IPS DF 19.7 (cell line): ENCODE data around the gene SELENOO.

Experiments
- DNase-seq: peaks from one replicate; pipeline ENCODE4 v3.0.0-alpha.2; 2013; ENCODE audit warnings: low read depth, low spot score

SELENOO gene

GRCh38 chr22:50217543-50218152 lies 16.8 kb downstream of the SELENOO start:
- no peak for DNase-seq

GRCh38 chr22:50218153-50218995 lies 17.6 kb downstream of the SELENOO start:
- DNase-seq: no peak

- DNase-seq: no peak
These were observed 18.4 kb downstream of the SELENOO start for GRCh38 chr22:50218996-50219727.

- no peak for DNase-seq
These were observed 19.2 kb downstream of the SELENOO start for GRCh38 chr22:50219800-50220602.

DNA sequence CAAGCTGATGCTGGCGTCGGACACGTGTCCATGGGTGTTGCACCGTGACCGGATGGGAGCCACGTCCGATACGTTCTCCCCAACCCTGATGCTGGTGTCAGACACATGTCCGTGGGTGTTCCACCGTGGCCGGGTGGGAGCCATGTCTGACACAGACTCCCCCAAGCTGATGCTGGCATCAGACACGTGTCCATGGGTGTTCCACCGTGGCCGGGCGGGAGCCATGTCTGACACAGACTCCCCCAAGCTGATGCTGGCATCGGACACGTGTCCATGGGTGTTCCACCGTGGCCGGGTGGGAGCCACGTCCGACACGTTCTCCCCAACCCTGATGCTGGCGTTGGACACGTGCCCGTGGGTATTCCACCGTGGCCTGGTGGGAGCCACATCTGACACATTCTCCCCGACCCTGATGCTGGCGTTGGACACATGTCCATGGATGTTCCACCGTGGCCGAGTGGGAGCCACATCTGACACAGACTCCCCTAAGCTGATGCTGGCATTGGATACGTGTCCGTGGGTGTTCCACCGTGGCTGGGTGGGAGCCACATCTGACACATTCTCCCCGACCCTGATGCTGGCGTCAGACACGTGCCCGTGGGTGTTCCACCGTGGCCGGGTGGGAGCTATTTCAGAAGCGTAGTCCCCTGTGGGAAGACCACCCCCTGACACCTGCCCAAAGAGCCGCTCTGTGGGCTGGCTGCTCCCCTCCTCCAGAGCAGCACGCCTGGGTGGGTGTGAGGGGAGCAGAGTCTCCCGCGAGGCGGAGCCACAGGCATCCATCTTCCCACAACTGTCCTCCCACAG lies 20.0 kb downstream of the SELENOO start:
- no peak for DNase-seq

DNA sequence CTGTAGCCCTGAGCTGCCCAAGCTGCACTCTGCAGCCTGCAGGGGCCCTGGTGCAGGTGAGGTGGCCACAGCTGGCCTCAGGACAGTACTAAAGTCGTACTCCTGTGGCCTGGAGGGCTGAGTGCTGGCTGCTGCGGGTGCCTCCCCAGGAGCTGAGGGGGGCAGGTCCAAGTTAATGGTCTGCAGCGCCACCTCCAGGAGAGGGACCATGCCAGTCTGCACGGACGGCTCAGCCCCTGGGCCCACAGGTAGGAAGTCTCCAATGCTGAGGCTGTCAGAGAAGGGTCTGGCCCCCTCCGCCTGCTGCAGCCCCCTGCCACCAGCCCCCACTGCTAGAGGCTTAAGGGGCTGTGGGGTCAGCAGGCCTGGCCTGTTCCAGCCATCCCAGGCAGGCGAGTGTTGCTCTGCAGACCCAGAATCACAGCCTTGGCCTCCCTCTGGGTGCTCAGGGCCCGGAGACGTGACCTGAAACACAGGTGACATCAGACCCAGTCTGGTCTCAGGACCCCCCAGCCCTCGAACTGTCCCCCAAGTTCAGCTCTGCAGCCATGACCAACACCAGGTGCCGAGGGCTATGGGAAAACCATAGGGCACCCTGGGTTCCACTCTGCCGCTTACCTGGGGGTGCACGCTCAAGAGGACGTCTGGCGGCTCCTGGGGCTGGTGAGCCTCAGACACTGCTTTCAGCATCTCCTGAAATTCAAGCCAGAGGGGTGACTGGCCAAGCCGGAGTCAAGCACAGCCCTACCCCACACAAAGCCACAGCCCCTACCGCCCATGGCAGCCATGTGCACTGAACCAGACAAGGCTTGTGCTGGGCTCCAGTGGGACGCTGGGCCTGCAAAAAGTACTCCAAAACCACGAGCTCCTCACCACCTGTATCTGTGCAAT lies 20.8 kb downstream of the SELENOO start:
- no peak for DNase-seq

- no peak for DNase-seq
These were observed 21.7 kb downstream of the SELENOO start for GRCh38 chr22:50222508-50222907.

DNA sequence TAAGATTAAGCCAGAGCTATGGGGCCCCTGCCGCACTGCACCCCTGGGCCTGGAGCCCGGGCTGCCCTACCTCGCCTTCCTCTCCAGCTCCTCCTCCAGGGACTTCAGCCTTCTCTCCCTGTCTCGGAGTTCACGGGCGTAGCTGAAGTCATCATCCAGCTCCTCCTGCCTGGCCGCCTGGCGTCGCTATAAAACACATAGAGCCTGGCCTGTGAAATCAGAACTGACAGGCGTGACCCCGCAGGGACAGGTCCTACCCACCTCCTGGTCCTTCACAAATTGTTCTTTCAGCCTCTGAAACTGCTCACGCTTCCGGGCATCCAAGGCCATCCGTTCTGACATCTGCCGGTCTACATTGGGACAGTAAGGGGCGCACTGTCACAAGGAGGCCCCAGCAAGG lies 23.3 kb downstream of the SELENOO start:
- no peak for DNase-seq

DNA sequence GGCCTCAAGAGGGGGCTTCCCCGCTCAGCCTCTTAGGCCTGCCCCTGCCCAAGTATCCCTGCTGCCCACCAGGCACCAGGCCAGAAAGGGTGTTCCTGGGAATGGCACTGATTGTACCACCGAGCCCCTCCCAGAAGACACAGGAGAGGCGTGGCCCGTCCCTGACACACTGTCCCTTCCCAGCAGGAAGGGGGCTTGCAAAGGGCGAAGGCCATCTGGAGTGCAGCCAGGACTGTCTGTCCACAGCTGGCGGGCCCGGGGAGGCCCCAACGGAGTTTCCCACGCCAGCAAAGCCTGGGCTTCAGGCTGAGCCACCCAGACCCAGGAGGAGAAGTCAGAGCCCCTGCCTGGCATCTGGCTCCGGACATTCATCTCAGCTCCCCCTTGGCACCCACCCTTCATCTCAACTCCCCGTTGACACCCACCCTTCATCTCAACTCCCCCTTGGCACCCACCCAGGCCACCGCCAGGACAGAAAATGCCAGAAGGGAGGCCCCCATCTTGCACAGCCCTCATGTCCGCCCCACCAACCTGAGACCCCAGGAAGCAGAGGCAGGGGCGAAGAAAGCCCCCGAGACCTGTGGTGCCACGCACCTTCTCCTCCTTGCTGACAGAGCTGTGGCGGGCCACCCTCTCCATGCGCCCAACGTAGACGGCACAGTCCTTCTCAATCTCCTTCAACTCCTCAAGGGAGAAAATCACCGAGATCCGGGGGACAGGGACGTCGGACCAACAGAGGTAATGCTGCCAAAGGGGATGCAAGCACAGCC lies 24.6 kb downstream of the SELENOO start:
- no peak for DNase-seq

DNA sequence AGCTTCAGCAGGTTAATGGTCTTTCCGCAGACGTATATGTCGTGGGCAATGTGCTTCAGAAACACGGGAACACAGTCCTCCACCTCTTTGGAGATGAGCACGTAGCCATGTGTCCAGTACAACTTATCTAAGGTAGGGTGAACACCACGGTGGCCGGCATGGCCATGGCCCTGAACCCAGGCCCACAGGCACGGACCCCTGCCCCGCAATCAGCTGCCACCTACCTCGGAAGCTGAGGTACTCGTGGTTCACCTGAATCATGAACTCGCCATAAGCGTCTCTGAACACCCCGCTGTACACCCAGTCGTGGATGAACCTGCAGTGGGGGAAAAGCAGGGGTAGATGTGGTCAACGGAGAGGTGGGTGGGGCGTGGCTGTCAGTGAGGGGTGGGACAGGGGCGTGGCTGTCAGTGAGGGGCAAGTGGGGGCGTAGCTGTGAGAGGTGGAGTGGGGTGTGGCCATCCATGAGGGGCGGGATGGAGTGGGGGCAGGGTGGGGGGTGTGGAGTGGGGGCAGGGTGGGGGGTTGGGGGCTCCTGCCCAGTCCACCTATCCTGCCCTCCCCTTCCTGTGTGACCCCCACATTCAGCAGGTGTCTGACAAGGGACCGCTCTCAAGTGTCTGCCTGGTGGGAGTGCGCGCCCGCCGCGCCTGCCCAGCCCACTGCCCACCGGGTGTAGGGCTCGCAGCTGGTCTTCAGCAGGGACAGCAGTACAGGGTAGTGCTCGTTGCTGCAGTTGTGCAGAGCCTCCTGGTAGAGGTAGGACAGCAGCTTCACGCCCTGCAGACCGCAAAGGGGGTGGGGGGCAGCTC lies 25.5 kb downstream of the SELENOO start:
- DNase-seq: no peak

DNA sequence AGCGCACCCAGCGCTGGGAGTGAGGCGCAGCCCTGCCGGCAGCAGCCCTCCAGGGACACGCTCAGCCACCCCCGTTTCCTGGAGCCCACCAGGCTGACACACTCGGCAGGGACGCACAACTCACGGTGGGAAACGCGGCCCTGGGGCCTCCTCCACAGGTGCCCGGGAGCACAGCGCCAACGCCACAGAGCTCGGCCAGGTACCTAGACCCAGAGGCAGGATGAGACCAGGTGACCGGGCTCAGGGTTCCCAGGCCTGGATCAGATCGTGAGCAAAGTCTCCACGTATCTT lies 26.0 kb downstream of the SELENOO start:
- no peak for DNase-seq

DNA sequence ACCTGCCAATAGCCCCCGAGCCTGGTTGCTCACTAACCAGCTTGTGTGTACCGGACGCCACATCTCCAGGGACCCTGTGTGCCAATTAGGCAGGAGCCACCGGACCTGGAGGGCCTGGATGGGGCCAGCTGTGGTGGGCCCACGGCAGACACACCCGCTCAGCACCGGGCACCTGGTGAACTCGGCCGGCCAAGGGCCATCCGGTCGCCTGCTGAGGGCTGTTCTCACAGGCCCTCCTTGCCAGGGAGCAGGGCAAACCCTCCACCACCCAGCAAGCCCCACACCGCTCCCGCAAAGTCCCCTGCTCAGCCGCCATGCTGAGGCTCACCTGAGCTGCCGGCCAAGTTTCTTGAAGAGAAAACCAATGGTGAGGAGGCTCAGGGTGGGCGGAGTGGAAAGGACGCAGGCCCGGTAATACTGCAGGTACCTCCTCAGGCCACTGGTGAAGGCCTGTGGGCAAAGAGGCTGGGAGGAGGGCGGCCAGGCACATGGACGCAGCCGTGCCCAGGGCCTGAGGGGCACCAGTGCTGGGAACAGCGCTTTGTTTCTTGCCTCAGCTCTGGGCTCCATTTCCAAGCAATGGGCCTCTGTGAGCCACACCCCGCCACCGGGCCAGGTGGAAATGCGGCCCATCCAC lies 26.9 kb downstream of the SELENOO start:
- DNase-seq: no peak

DNA sequence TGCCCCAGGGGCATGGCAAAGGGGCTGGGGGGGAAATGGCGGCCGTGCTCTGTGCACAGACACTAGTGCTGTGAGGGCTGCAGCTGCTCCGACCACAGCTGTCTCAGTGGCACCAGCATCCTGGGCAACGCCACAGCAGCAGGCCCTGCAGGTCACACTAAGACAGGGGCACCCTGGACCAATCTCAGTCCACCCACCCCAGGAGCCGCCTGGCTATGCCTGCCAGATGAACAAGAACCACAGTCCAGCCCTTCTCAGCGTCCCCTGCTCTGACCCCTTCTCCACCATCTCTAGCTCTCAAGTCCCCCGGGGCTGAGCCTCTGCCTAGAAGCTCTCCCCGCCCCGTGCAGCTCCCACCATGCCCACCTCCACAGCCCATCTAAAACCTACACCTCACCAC lies 27.6 kb downstream of the SELENOO start:
- no peak for DNase-seq

- no peak for DNase-seq
These were observed 28.6 kb downstream of the SELENOO start for GRCh38 chr22:50229370-50229769.

DNA sequence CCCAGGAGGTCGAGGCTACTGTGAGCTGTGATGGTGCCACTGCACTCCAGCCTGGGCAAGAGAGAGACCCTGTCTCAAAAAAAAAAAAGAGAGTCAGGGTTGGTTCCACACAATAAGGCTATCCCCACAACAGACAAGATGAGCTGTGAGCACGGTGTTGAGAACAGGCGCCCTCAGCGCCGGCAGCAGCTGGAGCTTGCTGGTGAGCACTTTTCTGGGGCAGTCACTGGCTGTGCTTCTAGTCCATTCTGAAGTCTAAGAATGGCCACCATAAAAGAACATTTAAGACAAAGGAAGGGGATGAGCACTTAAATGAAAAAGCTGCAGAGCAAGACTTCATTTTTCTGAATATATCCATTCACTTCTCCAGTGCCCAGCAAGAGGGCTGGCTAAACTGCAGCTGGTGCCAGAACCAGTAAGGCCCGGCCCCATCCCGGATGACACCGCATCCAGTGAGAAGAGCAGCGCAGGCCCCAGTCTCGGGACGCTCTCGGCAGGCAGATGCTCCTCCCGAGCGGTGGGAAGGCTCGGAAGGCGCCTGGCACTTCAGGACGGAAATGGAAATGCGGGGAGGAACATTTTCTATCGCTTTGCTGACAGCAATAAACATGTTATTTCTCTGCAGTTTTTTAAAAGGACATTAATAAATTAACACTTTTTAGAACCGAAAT lies 31.8 kb downstream of the SELENOO start:
- DNase-seq: no peak

DNA sequence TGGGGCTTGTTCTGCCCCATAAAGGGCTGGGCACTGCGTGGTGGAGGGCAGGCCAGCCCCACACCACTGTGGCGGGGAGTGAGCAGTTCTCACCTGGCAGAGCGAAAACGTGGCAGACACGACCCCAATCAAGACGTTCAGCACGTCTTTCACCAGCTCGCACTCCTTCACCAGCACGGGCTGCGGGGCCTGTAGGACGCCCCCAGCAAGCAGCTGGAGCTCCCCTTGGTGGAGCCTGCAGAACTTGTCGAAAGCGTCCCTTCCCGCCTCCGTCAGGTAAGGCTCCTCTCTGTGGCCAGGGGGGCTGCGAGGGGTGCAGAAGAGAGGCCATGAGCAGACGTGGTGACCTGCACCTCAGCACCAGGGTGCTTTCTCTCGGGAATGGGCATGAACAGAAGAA lies 32.4 kb downstream of the SELENOO start:
- no peak for DNase-seq

GRCh38 chr22:50236731-50237409 lies 36.1 kb downstream of the SELENOO start:
- no peak for DNase-seq
